ENCODE measurements around the gene TSPAN2. TPM values are rescaled to one million over a fixed set of nuclear protein-coding genes. Genes with fewer than 3 reads are reported as not detected.

Gene TSPAN2
- total RNA-seq, 1 donor from 2014 or later = 7.8 TPM

DNA sequence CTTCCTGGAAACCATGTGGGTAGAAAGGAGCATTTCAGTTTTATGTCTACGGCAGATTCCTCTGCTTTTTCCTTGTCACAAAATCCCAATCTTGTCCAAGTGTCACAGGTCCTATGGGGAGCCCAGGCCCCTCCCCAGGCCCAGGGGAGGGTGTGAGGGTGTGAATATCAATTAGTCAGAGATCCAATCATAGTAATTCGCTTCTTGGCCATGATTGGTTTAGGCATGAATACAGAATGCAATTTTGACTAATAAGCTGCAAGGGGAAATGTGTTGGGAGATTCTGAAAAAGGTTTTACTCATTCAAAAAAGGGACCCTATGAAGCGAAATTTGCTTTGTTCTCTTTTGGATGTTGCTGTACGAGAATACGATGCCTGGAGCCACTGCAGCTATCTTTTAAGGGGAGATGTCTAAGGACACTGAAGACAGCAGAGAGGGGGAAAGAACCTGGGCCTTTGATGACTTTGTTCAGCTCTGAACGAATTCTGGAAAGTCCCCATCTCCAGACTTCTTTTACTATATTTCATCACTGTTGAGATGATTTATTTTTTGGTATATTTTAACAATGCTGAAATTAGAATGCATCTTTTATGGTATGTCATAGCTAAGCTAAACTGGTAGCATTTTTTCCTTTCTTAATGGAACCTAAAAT is 18.2 kb downstream of the TSPAN2 start:
- no peaks in the 10 kb centered on the region for H3K27me3 ChIP-seq (ENCODE audit: control insufficient read depth, insufficient read depth, low read length)
- H3K36me3 ChIP-seq (ENCODE audit: control insufficient read depth, insufficient read depth, low read length) = no peaks in the 10 kb centered on the region
- TF ChIP-seq, protein P1, sequence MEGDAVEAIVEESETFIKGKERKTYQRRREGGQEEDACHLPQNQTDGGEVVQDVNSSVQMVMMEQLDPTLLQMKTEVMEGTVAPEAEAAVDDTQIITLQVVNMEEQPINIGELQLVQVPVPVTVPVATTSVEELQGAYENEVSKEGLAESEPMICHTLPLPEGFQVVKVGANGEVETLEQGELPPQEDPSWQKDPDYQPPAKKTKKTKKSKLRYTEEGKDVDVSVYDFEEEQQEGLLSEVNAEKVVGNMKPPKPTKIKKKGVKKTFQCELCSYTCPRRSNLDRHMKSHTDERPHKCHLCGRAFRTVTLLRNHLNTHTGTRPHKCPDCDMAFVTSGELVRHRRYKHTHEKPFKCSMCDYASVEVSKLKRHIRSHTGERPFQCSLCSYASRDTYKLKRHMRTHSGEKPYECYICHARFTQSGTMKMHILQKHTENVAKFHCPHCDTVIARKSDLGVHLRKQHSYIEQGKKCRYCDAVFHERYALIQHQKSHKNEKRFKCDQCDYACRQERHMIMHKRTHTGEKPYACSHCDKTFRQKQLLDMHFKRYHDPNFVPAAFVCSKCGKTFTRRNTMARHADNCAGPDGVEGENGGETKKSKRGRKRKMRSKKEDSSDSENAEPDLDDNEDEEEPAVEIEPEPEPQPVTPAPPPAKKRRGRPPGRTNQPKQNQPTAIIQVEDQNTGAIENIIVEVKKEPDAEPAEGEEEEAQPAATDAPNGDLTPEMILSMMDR (IDR thresholded peaks at IDR 0.05; ENCODE audit: insufficient read depth, low read length, poor library complexity, severe bottlenecking) = no peak
- no peak overlapping the region for H3K4me3 ChIP-seq (ENCODE audit: low read depth, low read length)
- no peak for DNase-seq (ENCODE audit: low read depth)

DNA sequence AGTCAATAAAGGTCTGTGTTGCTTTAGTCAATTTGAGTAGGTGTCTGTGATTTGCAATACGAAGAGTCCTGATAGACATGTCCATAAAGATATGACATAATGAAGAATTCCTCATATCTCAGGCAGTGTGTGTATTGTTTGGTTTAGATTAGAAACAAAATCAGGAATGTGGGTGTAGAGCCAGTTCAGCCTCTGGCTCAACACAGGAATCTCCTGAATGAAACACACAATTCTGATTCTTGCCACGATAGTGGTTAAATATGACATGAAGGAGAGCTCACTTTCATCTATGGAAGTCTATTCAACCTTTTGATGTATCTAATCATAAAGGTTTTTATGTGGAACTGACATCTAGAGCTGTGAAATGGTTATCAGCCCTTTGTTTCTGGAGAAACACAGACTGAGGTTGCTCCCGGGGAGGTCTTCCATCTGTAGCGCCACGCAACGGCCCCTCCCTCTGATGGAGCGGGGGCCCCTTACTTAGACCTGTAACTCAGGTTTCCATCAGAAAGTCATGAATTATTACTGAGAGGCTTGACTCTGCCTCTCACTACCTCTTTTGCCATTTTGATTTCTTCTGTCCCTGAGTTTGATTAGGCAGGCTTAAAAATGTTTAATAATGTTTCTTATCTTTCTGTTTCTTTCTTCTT is 19.5 kb downstream of the TSPAN2 start:
- no peaks in the 10 kb centered on the region for H3K27me3 ChIP-seq (ENCODE audit: control insufficient read depth, insufficient read depth, low read length)
- TF ChIP-seq, protein P1 (IDR thresholded peaks at IDR 0.05; ENCODE audit: insufficient read depth, low read length, poor library complexity, severe bottlenecking) = no peak
- H3K36me3 ChIP-seq (ENCODE audit: control insufficient read depth, insufficient read depth, low read length) = no peaks in the 10 kb centered on the region
- no peak overlapping the region for H3K4me3 ChIP-seq (ENCODE audit: low read depth, low read length)
- no peak for DNase-seq (ENCODE audit: low read depth)

DNA sequence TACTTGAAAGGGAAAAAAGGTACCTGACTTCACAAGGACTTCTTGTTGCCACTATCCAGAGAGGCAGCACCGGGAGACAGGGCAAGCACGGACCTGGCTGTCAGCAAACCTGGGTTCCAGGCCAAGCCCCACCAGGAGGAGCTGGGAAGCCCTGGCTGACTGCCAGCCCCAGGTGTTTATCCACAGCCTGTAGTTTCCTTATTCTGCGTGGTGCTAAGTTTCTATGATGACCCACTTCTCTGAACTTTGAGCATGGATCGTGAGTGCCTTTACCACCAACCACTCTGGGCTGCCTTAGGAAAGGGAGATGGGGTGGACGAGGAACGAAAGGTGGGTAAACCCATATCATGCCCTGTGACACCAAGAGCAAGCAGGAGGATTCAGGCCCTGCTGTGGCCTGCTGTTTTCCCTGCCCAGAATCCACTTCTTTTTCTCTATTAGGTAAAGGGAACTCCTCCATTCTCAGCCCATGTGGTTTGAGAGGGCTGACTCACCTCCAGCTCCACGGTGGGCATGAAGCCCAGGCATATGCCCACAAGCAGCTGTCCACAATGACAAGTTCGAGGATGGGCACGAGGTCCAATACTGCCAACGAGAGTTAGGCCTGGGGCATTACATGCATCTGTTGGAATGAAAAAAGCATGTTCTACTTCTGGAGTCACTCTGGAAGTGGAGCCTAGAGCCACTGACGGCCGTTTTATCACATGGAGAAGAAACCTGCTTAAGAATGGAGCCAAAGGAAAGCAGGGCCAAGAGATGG is 20.3 kb downstream of the TSPAN2 start:
- DNase-seq (ENCODE audit: low read depth) = no peak
- Histone ChIP-seq H3K27me3 (ENCODE audit: control insufficient read depth, insufficient read depth, low read length) (no peaks in the 10 kb centered on the region), H3K4me3 (ENCODE audit: low read depth, low read length) (no peak overlapping the region), H3K36me3 (ENCODE audit: control insufficient read depth, insufficient read depth, low read length) (no peaks in the 10 kb centered on the region)
- TF ChIP-seq, protein P1 (IDR thresholded peaks at IDR 0.05; ENCODE audit: insufficient read depth, low read length, poor library complexity, severe bottlenecking) = no peak

DNA sequence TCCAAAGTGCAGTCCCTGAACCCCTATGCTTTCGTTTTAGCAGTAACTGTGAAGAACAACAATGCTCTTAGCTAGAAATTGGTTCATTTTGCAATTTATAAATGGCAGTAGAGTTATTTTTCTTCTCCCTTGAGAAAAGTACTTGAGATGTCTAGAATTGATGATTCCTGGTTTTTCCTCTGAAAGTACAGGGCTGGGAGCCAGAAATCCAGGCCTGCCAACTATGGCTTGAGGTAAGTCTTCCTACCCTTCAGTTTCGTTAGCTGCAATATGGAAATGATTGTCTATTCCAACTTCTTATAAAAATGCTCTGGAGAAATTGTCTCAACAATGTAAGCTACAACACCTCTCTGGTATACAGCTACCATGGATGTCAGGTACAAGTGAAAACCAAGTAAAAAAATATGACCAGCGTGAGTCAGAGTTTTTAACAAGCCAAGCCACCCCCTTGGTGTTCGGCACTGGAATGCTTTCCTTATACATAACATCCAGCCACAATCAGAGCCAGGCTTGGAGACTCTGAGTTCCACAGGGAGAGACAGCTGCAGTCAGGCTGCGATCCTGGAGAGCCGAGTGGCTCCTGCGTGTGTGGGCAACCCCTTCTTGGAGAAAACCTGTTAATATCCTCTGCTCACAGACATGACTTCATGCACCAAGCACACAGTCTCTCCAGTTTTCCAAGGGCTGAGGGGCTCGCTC is 22.0 kb downstream of the TSPAN2 start:
- DNase-seq (ENCODE audit: low read depth) = no peak
- TF ChIP-seq, protein P1 (IDR thresholded peaks at IDR 0.05; ENCODE audit: insufficient read depth, low read length, poor library complexity, severe bottlenecking) = no peak
- Histone ChIP-seq H3K27me3 (ENCODE audit: control insufficient read depth, insufficient read depth, low read length) (no peaks in the 10 kb centered on the region), H3K4me3 (ENCODE audit: low read depth, low read length) (no peak overlapping the region), H3K36me3 (ENCODE audit: control insufficient read depth, insufficient read depth, low read length) (no peaks in the 10 kb centered on the region)

DNA sequence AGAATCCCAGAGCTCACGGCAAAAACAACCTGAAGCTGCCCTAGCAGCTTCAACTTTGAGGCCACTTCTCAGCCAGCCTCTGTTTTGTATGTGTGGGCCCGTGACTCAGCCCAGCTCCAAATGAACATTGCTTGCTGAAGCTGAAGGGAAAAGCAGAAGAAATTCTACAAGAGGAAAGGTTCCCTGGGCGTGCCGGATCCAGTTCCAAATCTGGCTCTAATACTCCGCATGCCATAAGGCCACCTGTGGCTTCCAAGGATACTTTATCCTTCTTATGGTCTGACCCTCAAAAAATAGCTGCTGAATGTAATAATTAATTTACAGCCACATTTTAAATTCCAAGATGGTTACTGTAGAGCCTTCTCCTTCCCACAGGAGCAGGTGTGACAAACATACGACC is 24.3 kb downstream of the TSPAN2 start:
- no peaks in the 10 kb centered on the region for H3K27me3 ChIP-seq (ENCODE audit: control insufficient read depth, insufficient read depth, low read length)
- no peak for DNase-seq (ENCODE audit: low read depth)
- H3K4me3 ChIP-seq (ENCODE audit: low read depth, low read length) = no peak overlapping the region
- no peaks in the 10 kb centered on the region for H3K36me3 ChIP-seq (ENCODE audit: control insufficient read depth, insufficient read depth, low read length)
- TF ChIP-seq, protein P1 (IDR thresholded peaks at IDR 0.05; ENCODE audit: insufficient read depth, low read length, poor library complexity, severe bottlenecking) = no peak

Measured in kidney epithelial cell (primary cell).